GM23338 (cell line): ENCODE measurements around the gene ADAP1. TPM values are rescaled to one million over a fixed set of nuclear protein-coding genes. Genes with fewer than 3 reads are reported as not detected.
A peak's percentile ranks its signal among the peaks of the same experiment; 100 is the strongest.

Experiments
- ATAC-seq: fragments of 200-7000 bp; cut with Tn5 transposase; 3 replicates; pipeline ENCODE4 v1.9.1; 2020
- DNase-seq: peaks from one replicate; pipeline ENCODE4 v3.0.0-alpha.2; 2015; ENCODE audit warnings: low spot score
- H2AFZ ChIP-seq: fragments of 200-600 bp; sonication (generic); 2 replicates; pipeline ENCODE4 v1.8.0; 2016; ENCODE audit warnings: antibody characterized with exemption, mild to moderate bottlenecking, moderate library complexity
- H3F3A ChIP-seq: fragments of 200-600 bp; sonication (generic); replicated peaks from 2 replicates; pipeline ENCODE4 v1.8.0; 2017; ENCODE audit warnings: antibody characterized with exemption, mixed run types, low read depth
- H3K27ac ChIP-seq: fragments of 200-600 bp; sonication (generic); 2 replicates; pipeline ENCODE4 v1.6.1; 2016; ENCODE audit warnings: low read depth
- H3K27me3 ChIP-seq: fragments of 200-600 bp; sonication (generic); 2 replicates; pipeline ENCODE4 v1.8.0; 2016; ENCODE audit warnings: mild to moderate bottlenecking, mixed run types, moderate library complexity; ENCODE audit not compliant: insufficient read depth
- H3K36me3 ChIP-seq: fragments of 200-600 bp; sonication (generic); 2 replicates; pipeline ENCODE4 v1.8.0; 2016; ENCODE audit warnings: mild to moderate bottlenecking; ENCODE audit not compliant: insufficient read depth
- H3K4me1 ChIP-seq: fragments of 200-600 bp; sonication (generic); 2 replicates; pipeline ENCODE4 v1.8.0; 2016; ENCODE audit warnings: mild to moderate bottlenecking, moderate library complexity; ENCODE audit not compliant: insufficient read depth
- H3K4me2 ChIP-seq: fragments of 200-600 bp; sonication (generic); 2 replicates; pipeline ENCODE4 v1.7.1; 2017; ENCODE audit warnings: mixed run types
- H3K4me3 ChIP-seq: fragments of 200-600 bp; sonication (generic); 2 replicates; pipeline ENCODE4 v1.6.1; 2016; ENCODE audit warnings: mixed run types
- H3K79me2 ChIP-seq: fragments of 200-600 bp; sonication (generic); replicated peaks from 2 replicates; pipeline ENCODE4 v1.8.0; 2017; ENCODE audit warnings: mild to moderate bottlenecking; ENCODE audit not compliant: insufficient read depth
- H3K9me2 ChIP-seq: fragments of 200-600 bp; sonication (generic); 2 replicates; pipeline ENCODE4 v1.8.0; 2017; ENCODE audit not compliant: insufficient read depth
- H4K20me1 ChIP-seq: fragments of 200-600 bp; sonication (generic); replicated peaks from 2 replicates; pipeline ENCODE4 v1.8.0; 2017; ENCODE audit warnings: mild to moderate bottlenecking; ENCODE audit not compliant: insufficient read depth
- H3K27ac Mint-ChIP-seq: 2 replicates; pipeline ENCODE4 v1.8.0; 2020; ENCODE audit warnings: inconsistent platforms, mild to moderate bottlenecking, moderate library complexity, mixed read lengths
- H3K27me3 Mint-ChIP-seq: 3 replicates; pipeline ENCODE4 v1.8.0; 2022; ENCODE audit warnings: low read depth, mild to moderate bottlenecking, moderate library complexity, mixed read lengths, inconsistent platforms; ENCODE audit not compliant: insufficient read depth, poor library complexity
- H3K36me3 Mint-ChIP-seq: 3 replicates; pipeline ENCODE4 v1.8.0; 2021; ENCODE audit warnings: low read depth, mild to moderate bottlenecking, inconsistent platforms, moderate library complexity, mixed read lengths
- H3K4me1 Mint-ChIP-seq: 3 replicates; pipeline ENCODE4 v1.8.0; 2020; ENCODE audit warnings: mild to moderate bottlenecking, inconsistent platforms, mixed read lengths
- H3K4me3 Mint-ChIP-seq: 3 replicates; pipeline ENCODE4 v1.8.0; 2021; ENCODE audit warnings: moderate library complexity, mild to moderate bottlenecking, inconsistent platforms, mixed read lengths
- H3K9me3 Mint-ChIP-seq: 3 replicates; pipeline ENCODE4 v1.8.0; 2020; ENCODE audit warnings: moderate library complexity, mild to moderate bottlenecking, inconsistent platforms, mixed read lengths
- EZH2phosphoT487 ChIP-seq: fragments of 200-600 bp; sonication (generic); IDR thresholded peaks from one replicate; pipeline ENCODE4 v1.8.1; 2018; ENCODE audit warnings: antibody characterized with exemption; ENCODE audit not compliant: unreplicated experiment
- STAT1 ChIP-seq: IDR thresholded peaks from one replicate; pipeline ENCODE4 v1.6.1; 2016; ENCODE audit warnings: antibody characterized with exemption; ENCODE audit not compliant: unreplicated experiment
- ZNF462 ChIP-seq: fragments of 250-450 bp; sonication (Bioruptor Pico); IDR thresholded peaks from 2 replicates; pipeline ENCODE4 v1.5.0; 2020; ENCODE audit warnings: mild to moderate bottlenecking, moderate library complexity
- polyA plus RNA-seq: library from polyadenylated mRNA; unstranded; fragments of >200 nt; fragmentation: Nextera tagmentation; extraction: Ambion mirVana; gene quantifications from 2 replicates; pipeline ENCODE4 v1.2.1, GENCODE V29; 2016
- total RNA-seq: library from RNA; depleted of rRNA; stranded (reverse); fragments of >200 nt; shearing (Covaris generic); gene quantifications from 2 replicates; pipeline ENCODE4 v1.2.3, GENCODE V29; 2014
- TF ChIP-seq, protein P1 (sequence below): IDR thresholded peaks from 2 replicates; pipeline ENCODE4 v1.6.1; 2016; ENCODE audit warnings: antibody characterized with exemption
- TF ChIP-seq, protein P2 (sequence below), 2 experiments: fragments of 200-600 bp in 1 of 2; sonication (generic) in 1 of 2; conservative IDR thresholded peaks; 2 replicates each; pipeline versions ENCODE4 v1.5.1 to v1.6.1; 2016 to 2017; ENCODE audit warnings: antibody characterized with exemption in 2 of 2, low read depth in 2 of 2, mild to moderate bottlenecking in 2 of 2, moderate library complexity in 1 of 2

ADAP1 gene
- total and polyA plus RNA-seq, 2 experiments from 2014 or later = 2.2 to 9.6 TPM

DNA sequence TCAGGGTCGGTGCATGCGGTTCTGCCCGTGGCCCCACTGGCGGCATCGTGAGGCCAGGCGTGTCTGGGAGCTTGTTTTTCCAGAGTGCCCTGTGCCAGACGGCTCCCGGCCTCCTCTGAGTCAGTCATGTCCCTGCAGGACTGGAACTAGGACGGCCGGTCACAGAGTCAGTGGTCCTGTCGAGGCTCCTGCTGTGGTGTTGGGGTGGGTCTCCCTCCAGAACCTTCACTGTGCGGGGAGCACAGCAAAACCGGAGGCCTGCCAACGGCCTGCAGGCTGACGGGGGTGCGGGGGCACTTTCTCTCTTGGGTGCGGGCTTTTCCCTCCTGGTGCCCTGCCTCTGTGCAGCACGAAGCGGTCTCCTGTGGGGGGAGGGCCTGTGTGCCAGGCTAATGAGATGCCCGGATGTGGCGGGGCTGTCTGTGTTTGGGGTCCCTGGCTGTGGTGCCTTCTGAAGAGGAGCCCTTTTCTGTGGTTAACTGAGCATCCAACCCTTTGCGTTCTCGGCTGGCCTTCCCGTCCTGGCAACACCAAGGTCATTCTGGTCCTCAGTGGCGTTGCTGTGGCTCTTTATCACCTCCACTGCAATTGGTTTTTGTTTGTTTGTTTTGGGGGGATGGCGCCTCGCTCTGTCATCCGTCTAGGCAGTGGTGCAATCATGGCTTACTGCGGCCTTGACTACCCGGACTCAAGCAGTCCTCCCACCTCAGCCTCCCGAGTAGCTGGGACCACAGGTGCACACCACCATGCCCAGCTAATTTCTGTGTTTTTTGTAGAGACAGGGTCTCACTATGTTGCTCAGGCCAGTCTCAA, 70.1 kb downstream of the ADAP1 start:
- DNase-seq = no peak
- H3K79me2 ChIP-seq = peaks cover 100% of the 10 kb centered on the region
- peaks cover 40% of the 10 kb centered on the region for H4K20me1 ChIP-seq
- Mint-ChIP-seq H3K27me3 (peaks cover 2% of the 10 kb centered on the region), H3K36me3 (peaks cover 25% of the 10 kb centered on the region), H3K27ac (peak overlapping the region; percentile 77; the same call in 1 of the 2 replicates), H3K4me1 (peaks cover 15% of the 10 kb centered on the region), H3K4me3 (no peak overlapping the region), H3K9me3 (no peaks in the 10 kb centered on the region)
- no peak overlapping the region for H2AFZ ChIP-seq
- H3K9me2 ChIP-seq = no peaks in the 10 kb centered on the region
- H3K4me1 ChIP-seq = no peaks in the 10 kb centered on the region; the same call in 1 of the 2 replicates
- no peak overlapping the region for H3K4me3 ChIP-seq
- H3K4me2 ChIP-seq = no peak overlapping the region
- no peaks in the 10 kb centered on the region for H3K36me3 ChIP-seq
- H3K27ac ChIP-seq = 0 out of 2 replicates have a peak overlapping the region, but pooled peaks have one; percentile 32
- H3F3A ChIP-seq = no peaks in the 10 kb centered on the region; the same call in 1 of the 2 replicates
- TF ChIP-seq STAT1 (no peak), EZH2phosphoT487 (no peak), ZNF462 (no peak)
- TF ChIP-seq, protein P1, sequence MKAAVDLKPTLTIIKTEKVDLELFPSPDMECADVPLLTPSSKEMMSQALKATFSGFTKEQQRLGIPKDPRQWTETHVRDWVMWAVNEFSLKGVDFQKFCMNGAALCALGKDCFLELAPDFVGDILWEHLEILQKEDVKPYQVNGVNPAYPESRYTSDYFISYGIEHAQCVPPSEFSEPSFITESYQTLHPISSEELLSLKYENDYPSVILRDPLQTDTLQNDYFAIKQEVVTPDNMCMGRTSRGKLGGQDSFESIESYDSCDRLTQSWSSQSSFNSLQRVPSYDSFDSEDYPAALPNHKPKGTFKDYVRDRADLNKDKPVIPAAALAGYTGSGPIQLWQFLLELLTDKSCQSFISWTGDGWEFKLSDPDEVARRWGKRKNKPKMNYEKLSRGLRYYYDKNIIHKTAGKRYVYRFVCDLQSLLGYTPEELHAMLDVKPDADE = no peak
- TF ChIP-seq, protein P2, sequence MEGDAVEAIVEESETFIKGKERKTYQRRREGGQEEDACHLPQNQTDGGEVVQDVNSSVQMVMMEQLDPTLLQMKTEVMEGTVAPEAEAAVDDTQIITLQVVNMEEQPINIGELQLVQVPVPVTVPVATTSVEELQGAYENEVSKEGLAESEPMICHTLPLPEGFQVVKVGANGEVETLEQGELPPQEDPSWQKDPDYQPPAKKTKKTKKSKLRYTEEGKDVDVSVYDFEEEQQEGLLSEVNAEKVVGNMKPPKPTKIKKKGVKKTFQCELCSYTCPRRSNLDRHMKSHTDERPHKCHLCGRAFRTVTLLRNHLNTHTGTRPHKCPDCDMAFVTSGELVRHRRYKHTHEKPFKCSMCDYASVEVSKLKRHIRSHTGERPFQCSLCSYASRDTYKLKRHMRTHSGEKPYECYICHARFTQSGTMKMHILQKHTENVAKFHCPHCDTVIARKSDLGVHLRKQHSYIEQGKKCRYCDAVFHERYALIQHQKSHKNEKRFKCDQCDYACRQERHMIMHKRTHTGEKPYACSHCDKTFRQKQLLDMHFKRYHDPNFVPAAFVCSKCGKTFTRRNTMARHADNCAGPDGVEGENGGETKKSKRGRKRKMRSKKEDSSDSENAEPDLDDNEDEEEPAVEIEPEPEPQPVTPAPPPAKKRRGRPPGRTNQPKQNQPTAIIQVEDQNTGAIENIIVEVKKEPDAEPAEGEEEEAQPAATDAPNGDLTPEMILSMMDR (conservative IDR thresholded peaks at IDR 0.05; ENCODE audit: low read depth in 2 of 2) = no peak
- no peaks in the 10 kb centered on the region for H3K27me3 ChIP-seq
- ATAC-seq = no peak
